SK-N-SH treated with all-trans-retinoic acid at 6 μM for 48 hours (cell line): ENCODE results near the gene DNER.

Experiments used
- ATAC-seq: fragments of 200-7000 bp; cut with Tn5 transposase; 3 replicates; pipeline ENCODE4 v1.9.1; 2020; ENCODE audit warnings: mild to moderate bottlenecking, moderate library complexity
- ARNTL ChIP-seq: fragments of 450-650 bp; formaldehyde crosslinking; IDR thresholded peaks from 2 replicates; pipeline ENCODE4 v1.5.0; 2020; ENCODE audit warnings: low read depth, mild to moderate bottlenecking, moderate library complexity, borderline replicate concordance
- ESRRG ChIP-seq: fragments of 250-450 bp; sonication (Bioruptor Pico); IDR thresholded peaks from 2 replicates; pipeline ENCODE4 v1.6.1; 2021; ENCODE audit warnings: mild to moderate bottlenecking
- GLIS3 ChIP-seq: fragments of 250-450 bp; sonication (Bioruptor Pico); IDR thresholded peaks from 2 replicates; pipeline ENCODE4 v1.5.0; 2020; ENCODE audit warnings: mild to moderate bottlenecking, moderate library complexity
- ISL1 ChIP-seq: fragments of 250-450 bp; sonication (Bioruptor Pico); IDR thresholded peaks from 2 replicates; pipeline ENCODE4 v2.1.2; 2022; ENCODE audit warnings: mild to moderate bottlenecking, moderate library complexity
- OSR1 ChIP-seq: fragments of 250-450 bp; sonication (Bioruptor Pico); IDR thresholded peaks from 2 replicates; pipeline ENCODE4 v1.8.0; 2022; ENCODE audit warnings: moderate library complexity, mild to moderate bottlenecking, inconsistent platforms
- RARB ChIP-seq: fragments of 250-450 bp; sonication (Bioruptor Pico); IDR thresholded peaks from 2 replicates; pipeline ENCODE4 v1.8.0; 2021; ENCODE audit warnings: mild to moderate bottlenecking, moderate library complexity
- SNAI2 ChIP-seq: fragments of 250-450 bp; sonication (Bioruptor Pico); IDR thresholded peaks from 2 replicates; pipeline ENCODE4 v1.5.0; 2020; ENCODE audit warnings: mild to moderate bottlenecking, moderate library complexity
- TCF4 ChIP-seq: fragments of 250-450 bp; sonication (Bioruptor Pico); IDR thresholded peaks from 2 replicates; pipeline ENCODE4 v1.8.0; 2021; ENCODE audit warnings: mild to moderate bottlenecking, moderate library complexity, borderline replicate concordance
- TOX ChIP-seq: fragments of 250-450 bp; sonication (Bioruptor Pico); IDR thresholded peaks from 2 replicates; pipeline ENCODE4 v1.8.0; 2021; ENCODE audit warnings: mild to moderate bottlenecking, moderate library complexity, borderline replicate concordance
- ZFP3 ChIP-seq: fragments of 250-450 bp; sonication (Bioruptor Pico); IDR thresholded peaks from 2 replicates; pipeline ENCODE4 v1.5.0; 2020; ENCODE audit warnings: mild to moderate bottlenecking, moderate library complexity
- ZFP30 ChIP-seq: fragments of 450-650 bp; formaldehyde crosslinking; IDR thresholded peaks from 2 replicates; pipeline ENCODE4 v1.5.0; 2022; ENCODE audit warnings: mild to moderate bottlenecking, moderate library complexity
- ZNF8 ChIP-seq: fragments of 450-650 bp; formaldehyde crosslinking; IDR thresholded peaks from 2 replicates; pipeline ENCODE4 v1.5.0; 2020; ENCODE audit warnings: mild to moderate bottlenecking, moderate library complexity
- TF ChIP-seq, protein P1 (sequence below): fragments of 250-450 bp; sonication (Bioruptor Pico); IDR thresholded peaks from 2 replicates; pipeline ENCODE4 v1.8.0; 2020; ENCODE audit warnings: mild to moderate bottlenecking, moderate library complexity, borderline replicate concordance
- TF ChIP-seq, protein P2 (sequence below): fragments of 250-450 bp; sonication (Bioruptor Pico); IDR thresholded peaks from 2 replicates; pipeline ENCODE4 v1.8.0; 2021; ENCODE audit warnings: low read depth, mild to moderate bottlenecking, moderate library complexity, borderline replicate concordance
- TF ChIP-seq, protein P3 (sequence below): fragments of 250-450 bp; sonication (Bioruptor Pico); IDR thresholded peaks from 2 replicates; pipeline ENCODE4 v1.5.1; 2021; ENCODE audit warnings: mild to moderate bottlenecking, moderate library complexity
- TF ChIP-seq, protein P4 (sequence below): fragments of 250-450 bp; sonication (Bioruptor Pico); IDR thresholded peaks from 2 replicates; pipeline ENCODE4 v1.5.0; 2020; ENCODE audit warnings: mild to moderate bottlenecking, moderate library complexity
- TF ChIP-seq, protein P5 (sequence below): fragments of 250-450 bp; sonication (Bioruptor Pico); IDR thresholded peaks from 2 replicates; pipeline ENCODE4 v1.5.1; 2020; ENCODE audit warnings: low read depth, mild to moderate bottlenecking, moderate library complexity

DNER gene

DNA sequence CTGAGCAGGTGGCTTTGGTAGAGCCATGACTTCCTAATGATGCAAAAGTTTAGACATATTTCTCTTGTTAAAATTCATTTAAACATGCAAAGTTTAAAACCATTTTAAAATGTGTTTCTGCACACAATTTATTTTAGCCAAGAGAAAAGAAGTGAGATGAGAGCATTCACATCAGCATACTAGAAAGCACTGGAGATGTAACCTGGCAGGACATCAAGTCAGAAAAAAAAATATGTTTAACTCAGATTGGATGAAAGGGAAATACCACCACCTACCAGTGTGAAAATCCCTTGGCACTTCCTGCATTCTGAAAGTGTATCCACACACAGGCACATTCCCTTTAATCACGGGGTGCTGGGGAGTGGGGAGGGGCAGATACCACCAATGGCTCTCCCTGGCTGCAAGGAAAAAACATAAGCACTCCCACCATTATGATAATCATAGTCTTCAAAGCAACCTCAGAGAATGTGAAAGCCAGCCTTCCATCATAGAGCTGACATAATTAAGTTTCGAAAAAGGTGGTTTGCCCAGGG, 25.0 kb downstream of the DNER start:
- TF ChIP-seq, protein P1, sequence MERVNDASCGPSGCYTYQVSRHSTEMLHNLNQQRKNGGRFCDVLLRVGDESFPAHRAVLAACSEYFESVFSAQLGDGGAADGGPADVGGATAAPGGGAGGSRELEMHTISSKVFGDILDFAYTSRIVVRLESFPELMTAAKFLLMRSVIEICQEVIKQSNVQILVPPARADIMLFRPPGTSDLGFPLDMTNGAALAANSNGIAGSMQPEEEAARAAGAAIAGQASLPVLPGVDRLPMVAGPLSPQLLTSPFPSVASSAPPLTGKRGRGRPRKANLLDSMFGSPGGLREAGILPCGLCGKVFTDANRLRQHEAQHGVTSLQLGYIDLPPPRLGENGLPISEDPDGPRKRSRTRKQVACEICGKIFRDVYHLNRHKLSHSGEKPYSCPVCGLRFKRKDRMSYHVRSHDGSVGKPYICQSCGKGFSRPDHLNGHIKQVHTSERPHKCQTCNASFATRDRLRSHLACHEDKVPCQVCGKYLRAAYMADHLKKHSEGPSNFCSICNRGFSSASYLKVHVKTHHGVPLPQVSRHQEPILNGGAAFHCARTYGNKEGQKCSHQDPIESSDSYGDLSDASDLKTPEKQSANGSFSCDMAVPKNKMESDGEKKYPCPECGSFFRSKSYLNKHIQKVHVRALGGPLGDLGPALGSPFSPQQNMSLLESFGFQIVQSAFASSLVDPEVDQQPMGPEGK: no peak
- TF ChIP-seq ZNF8 (CRISPR knock-in tag) (no peak), ZFP3 (CRISPR knock-in tag) (no peak), TCF4 (CRISPR knock-in tag) (no peak), GLIS3 (CRISPR knock-in tag) (no peak), OSR1 (CRISPR knock-in tag) (no peak), ESRRG (no peak), ZFP30 (CRISPR knock-in tag) (no peak)
- TF ChIP-seq, protein P2, sequence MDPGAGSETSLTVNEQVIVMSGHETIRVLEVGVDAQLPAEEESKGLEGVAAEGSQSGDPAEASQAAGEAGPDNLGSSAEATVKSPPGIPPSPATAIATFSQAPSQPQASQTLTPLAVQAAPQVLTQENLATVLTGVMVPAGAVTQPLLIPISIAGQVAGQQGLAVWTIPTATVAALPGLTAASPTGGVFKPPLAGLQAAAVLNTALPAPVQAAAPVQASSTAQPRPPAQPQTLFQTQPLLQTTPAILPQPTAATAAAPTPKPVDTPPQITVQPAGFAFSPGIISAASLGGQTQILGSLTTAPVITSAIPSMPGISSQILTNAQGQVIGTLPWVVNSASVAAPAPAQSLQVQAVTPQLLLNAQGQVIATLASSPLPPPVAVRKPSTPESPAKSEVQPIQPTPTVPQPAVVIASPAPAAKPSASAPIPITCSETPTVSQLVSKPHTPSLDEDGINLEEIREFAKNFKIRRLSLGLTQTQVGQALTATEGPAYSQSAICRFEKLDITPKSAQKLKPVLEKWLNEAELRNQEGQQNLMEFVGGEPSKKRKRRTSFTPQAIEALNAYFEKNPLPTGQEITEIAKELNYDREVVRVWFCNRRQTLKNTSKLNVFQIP: no peak
- TF ChIP-seq, protein P3, sequence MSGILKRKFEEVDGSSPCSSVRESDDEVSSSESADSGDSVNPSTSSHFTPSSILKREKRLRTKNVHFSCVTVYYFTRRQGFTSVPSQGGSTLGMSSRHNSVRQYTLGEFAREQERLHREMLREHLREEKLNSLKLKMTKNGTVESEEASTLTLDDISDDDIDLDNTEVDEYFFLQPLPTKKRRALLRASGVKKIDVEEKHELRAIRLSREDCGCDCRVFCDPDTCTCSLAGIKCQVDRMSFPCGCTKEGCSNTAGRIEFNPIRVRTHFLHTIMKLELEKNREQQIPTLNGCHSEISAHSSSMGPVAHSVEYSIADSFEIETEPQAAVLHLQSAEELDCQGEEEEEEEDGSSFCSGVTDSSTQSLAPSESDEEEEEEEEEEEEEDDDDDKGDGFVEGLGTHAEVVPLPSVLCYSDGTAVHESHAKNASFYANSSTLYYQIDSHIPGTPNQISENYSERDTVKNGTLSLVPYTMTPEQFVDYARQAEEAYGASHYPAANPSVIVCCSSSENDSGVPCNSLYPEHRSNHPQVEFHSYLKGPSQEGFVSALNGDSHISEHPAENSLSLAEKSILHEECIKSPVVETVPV: no peak
- TF ChIP-seq, protein P4, sequence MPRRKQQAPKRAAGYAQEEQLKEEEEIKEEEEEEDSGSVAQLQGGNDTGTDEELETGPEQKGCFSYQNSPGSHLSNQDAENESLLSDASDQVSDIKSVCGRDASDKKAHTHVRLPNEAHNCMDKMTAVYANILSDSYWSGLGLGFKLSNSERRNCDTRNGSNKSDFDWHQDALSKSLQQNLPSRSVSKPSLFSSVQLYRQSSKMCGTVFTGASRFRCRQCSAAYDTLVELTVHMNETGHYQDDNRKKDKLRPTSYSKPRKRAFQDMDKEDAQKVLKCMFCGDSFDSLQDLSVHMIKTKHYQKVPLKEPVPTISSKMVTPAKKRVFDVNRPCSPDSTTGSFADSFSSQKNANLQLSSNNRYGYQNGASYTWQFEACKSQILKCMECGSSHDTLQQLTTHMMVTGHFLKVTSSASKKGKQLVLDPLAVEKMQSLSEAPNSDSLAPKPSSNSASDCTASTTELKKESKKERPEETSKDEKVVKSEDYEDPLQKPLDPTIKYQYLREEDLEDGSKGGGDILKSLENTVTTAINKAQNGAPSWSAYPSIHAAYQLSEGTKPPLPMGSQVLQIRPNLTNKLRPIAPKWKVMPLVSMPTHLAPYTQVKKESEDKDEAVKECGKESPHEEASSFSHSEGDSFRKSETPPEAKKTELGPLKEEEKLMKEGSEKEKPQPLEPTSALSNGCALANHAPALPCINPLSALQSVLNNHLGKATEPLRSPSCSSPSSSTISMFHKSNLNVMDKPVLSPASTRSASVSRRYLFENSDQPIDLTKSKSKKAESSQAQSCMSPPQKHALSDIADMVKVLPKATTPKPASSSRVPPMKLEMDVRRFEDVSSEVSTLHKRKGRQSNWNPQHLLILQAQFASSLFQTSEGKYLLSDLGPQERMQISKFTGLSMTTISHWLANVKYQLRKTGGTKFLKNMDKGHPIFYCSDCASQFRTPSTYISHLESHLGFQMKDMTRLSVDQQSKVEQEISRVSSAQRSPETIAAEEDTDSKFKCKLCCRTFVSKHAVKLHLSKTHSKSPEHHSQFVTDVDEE (CRISPR knock-in tag): no peak
- TF ChIP-seq, protein P5, sequence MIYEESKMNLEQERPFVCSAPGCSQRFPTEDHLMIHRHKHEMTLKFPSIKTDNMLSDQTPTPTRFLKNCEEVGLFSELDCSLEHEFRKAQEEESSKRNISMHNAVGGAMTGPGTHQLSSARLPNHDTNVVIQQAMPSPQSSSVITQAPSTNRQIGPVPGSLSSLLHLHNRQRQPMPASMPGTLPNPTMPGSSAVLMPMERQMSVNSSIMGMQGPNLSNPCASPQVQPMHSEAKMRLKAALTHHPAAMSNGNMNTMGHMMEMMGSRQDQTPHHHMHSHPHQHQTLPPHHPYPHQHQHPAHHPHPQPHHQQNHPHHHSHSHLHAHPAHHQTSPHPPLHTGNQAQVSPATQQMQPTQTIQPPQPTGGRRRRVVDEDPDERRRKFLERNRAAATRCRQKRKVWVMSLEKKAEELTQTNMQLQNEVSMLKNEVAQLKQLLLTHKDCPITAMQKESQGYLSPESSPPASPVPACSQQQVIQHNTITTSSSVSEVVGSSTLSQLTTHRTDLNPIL: no peak
- TF ChIP-seq, all 23 proteins: peak for 0
- no peak for ATAC-seq

DNA sequence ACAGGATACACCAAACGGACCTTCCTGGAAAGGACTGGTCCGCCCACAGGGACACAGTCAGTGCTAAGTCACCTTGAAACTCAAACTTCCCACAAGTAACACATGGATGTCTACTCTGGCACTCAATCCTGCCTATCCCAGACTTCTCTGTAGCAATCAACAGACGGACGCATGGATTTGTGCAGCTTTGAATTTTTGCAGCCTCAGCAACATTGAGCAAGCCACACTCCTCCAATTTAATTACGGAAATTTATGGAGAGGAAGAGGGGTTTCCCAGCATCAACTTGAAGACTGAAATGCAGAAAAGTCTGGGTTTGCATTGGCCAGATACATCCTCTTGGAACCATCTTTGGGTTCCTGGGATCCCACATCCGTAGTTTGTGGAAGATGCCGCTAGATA, 26.2 kb downstream of the DNER start:
- TF ChIP-seq ISL1 (CRISPR knock-in tag): no peak
- TF ChIP-seq RARB (CRISPR knock-in tag): no peak
- no peak for TF ChIP-seq ZNF8 (CRISPR knock-in tag)
- TF ChIP-seq GLIS3 (CRISPR knock-in tag): no peak
- no peak for TF ChIP-seq ZFP30 (CRISPR knock-in tag)
- no peak for TF ChIP-seq ARNTL (CRISPR knock-in tag)
- no peak for TF ChIP-seq TOX (CRISPR knock-in tag)
- no peak for TF ChIP-seq SNAI2
- TF ChIP-seq, protein P1: no peak
- TF ChIP-seq, protein P2: no peak
- TF ChIP-seq, protein P5: no peak
- no peak for TF ChIP-seq ESRRG
- no peak for ATAC-seq
